ENCODE data around the gene LCMT1. TPM values are rescaled to one million over a fixed set of nuclear protein-coding genes. Genes with fewer than 3 reads are reported as not detected.

LCMT1 gene
- total RNA-seq, 1 experiment from 2014 or later, result 46.8 TPM

GRCh38 chr16:25222959-25223358 is 111.4 kb downstream of the LCMT1 start:
- no peak overlapping the region for H3K27ac Mint-ChIP-seq (ENCODE audit: unreplicated experiment)
- TF ChIP-seq, protein P1, sequence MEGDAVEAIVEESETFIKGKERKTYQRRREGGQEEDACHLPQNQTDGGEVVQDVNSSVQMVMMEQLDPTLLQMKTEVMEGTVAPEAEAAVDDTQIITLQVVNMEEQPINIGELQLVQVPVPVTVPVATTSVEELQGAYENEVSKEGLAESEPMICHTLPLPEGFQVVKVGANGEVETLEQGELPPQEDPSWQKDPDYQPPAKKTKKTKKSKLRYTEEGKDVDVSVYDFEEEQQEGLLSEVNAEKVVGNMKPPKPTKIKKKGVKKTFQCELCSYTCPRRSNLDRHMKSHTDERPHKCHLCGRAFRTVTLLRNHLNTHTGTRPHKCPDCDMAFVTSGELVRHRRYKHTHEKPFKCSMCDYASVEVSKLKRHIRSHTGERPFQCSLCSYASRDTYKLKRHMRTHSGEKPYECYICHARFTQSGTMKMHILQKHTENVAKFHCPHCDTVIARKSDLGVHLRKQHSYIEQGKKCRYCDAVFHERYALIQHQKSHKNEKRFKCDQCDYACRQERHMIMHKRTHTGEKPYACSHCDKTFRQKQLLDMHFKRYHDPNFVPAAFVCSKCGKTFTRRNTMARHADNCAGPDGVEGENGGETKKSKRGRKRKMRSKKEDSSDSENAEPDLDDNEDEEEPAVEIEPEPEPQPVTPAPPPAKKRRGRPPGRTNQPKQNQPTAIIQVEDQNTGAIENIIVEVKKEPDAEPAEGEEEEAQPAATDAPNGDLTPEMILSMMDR (IDR thresholded peaks at IDR 0.05; ENCODE audit: unreplicated experiment), result no peak
- no TSS peak for BruUV-seq (replicated peaks)
- intact Hi-C loops (cut with micrococcal nuclease; ENCODE audit: unreplicated experiment), result no loop called here
- H3K9me3 Mint-ChIP-seq (ENCODE audit: low read depth, unreplicated experiment), result no peaks in the 10 kb centered on the region
- no peaks in the 10 kb centered on the region for H3K36me3 Mint-ChIP-seq (ENCODE audit: insufficient read depth, unreplicated experiment)
- DNase-seq, result no peak
- no peak overlapping the region for H3K4me3 Mint-ChIP-seq (ENCODE audit: low read depth, unreplicated experiment)
- H3K4me1 Mint-ChIP-seq (ENCODE audit: low read depth, unreplicated experiment), result no peaks in the 10 kb centered on the region
- H3K27me3 Mint-ChIP-seq (ENCODE audit: unreplicated experiment), result peaks cover 2% of the 10 kb centered on the region
- CTCF ChIA-PET, result no interaction called here

DNA sequence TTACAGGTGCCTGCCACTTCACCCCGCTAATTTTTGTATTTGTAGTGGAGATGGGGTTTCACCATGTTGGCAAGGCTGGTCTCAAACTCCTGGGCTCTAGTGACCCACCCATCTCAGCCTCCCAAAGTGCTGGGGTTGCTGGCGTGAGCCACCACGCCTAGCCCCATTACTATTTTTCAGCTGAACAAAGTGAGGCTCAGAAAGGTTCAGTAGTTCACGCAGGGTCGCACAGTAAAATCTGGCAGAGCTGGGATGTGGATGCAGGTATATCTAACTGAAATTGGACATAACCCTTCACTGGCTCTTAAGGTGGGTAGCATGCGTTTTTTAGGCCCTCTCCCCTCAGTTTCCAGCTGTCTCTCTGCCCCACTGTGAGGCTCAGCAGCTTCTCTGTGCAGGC is 112.4 kb downstream of the LCMT1 start:
- no TSS peak for BruUV-seq (replicated peaks)
- TF ChIP-seq, protein P1 (IDR thresholded peaks at IDR 0.05; ENCODE audit: unreplicated experiment), result no peak
- H3K4me1 Mint-ChIP-seq (ENCODE audit: low read depth, unreplicated experiment), result no peaks in the 10 kb centered on the region
- CTCF ChIA-PET, result interaction anchor here (0.5 to 1.0 kb wide), 3 partner anchors 9 to 81 kb away, joined by 3 to 5 read pairs (median 4); no protein-coding TSS in a partner anchor
- intact Hi-C loops (cut with micrococcal nuclease; ENCODE audit: unreplicated experiment), result loop anchor here (2.0 kb wide), 2 partner anchors 97 to 389 kb away; no protein-coding TSS in a partner anchor
- H3K27ac Mint-ChIP-seq (ENCODE audit: unreplicated experiment), result no peak overlapping the region
- no peaks in the 10 kb centered on the region for H3K27me3 Mint-ChIP-seq (ENCODE audit: unreplicated experiment)
- H3K4me3 Mint-ChIP-seq (ENCODE audit: low read depth, unreplicated experiment), result no peak overlapping the region
- H3K36me3 Mint-ChIP-seq (ENCODE audit: insufficient read depth, unreplicated experiment), result no peaks in the 10 kb centered on the region
- DNase-seq, result no peak
- H3K9me3 Mint-ChIP-seq (ENCODE audit: low read depth, unreplicated experiment), result no peaks in the 10 kb centered on the region

DNA sequence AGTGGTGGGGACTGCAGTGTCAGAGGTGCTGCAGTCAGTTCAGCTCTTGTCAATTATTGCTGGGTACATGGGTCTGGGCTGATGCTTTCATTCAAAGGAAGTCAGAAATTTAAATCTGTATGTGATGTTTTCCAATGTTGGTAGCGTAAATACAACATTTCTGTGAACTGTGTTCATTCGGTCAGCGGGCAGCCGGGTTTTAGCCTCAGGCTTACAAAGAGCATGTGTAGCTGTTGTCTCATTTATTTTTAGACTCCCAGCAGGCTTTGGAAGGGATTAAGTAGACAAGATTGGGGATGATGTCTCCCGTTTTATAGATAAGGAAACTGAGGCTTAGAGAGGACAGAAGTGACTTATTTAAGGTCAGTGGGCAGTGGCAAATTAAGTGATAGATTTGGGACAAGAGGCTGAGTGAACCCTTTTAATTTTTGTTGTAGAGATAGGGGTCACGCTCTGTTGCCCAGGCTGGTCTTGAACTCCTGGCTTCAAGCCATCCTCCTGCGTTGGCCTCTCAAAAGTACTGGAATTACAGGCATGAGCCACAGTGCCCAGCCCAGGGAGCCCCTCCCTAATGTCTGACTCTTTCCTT is 113.3 kb downstream of the LCMT1 start:
- DNase-seq, result no peak
- Mint-ChIP-seq H3K36me3 (ENCODE audit: insufficient read depth, unreplicated experiment) (no peaks in the 10 kb centered on the region), H3K4me1 (ENCODE audit: low read depth, unreplicated experiment) (no peaks in the 10 kb centered on the region), H3K9me3 (ENCODE audit: low read depth, unreplicated experiment) (no peaks in the 10 kb centered on the region), H3K27me3 (ENCODE audit: unreplicated experiment) (no peaks in the 10 kb centered on the region), H3K27ac (ENCODE audit: unreplicated experiment) (no peak overlapping the region), H3K4me3 (ENCODE audit: low read depth, unreplicated experiment) (no peak overlapping the region)
- no TSS peak for BruUV-seq (replicated peaks)
- TF ChIP-seq, protein P1 (IDR thresholded peaks at IDR 0.05; ENCODE audit: unreplicated experiment), result no peak
- CTCF ChIA-PET, result interaction anchor here (0.6 to 1.7 kb wide), 15 partner anchors 9 to 390 kb away, joined by 3 to 15 read pairs (median 4); partner anchors contain the start of genes ARHGAP17 and LCMT1
- intact Hi-C loops (cut with micrococcal nuclease; ENCODE audit: unreplicated experiment), result loop anchor here (1.0 to 2.0 kb wide), 3 partner anchors 98 to 390 kb away; no protein-coding TSS in a partner anchor

Other genes with a start within 250 kb of the LCMT1 start
- 67.2 and 85.6 TPM in 2 replicates for gene ARHGAP17, start 96.4 kb upstream of the LCMT1 start, total RNA-seq (2022)
- not detected in 2 replicates for gene AQP8, start 105.2 kb downstream of the LCMT1 start, total RNA-seq (2022)
- gene ZKSCAN2, start 146.1 kb downstream of the LCMT1 start, total RNA-seq (2022), result 8.4 and 8.7 TPM in 2 replicates

Data from Calu3 (cell line).